Measurements from ENCODE around the gene ANKRD39. TPM values are rescaled to one million over a fixed set of nuclear protein-coding genes. Genes with fewer than 3 reads are reported as not detected.

Gene ANKRD39
- total and polyA plus RNA-seq, 10 of the 15 experiments (the other 5 are each of a cell fraction or from before 2014, with no cell fraction given): 7.4 to 36.2 (median 23.7) TPM

GRCh38 chr2:96878171-96878570 lies 20.4 kb upstream of the ANKRD39 start:
- H4K20me1 ChIP-seq (ENCODE audit: control insufficient read depth, insufficient read depth): no peaks in the 10 kb centered on the region
- no peaks in the 10 kb centered on the region for H3K27me3 ChIP-seq (replicated peaks in 1 of 2; ENCODE audit: control insufficient read depth in 2 of 2, insufficient read depth in 2 of 2, low read length in 1 of 2)
- WGBS (ENCODE audit: insufficient coverage, insufficient replicate concordance, low lambda C conversion rate, missing lambda C conversion rate): 2% methylated on average over 7 of the region's 7 CpGs
- no peaks in the 10 kb centered on the region for H3K9me3 ChIP-seq (replicated peaks; ENCODE audit: control insufficient read depth, insufficient read depth, low read length)
- H3K79me2 ChIP-seq (ENCODE audit: control insufficient read depth, insufficient read depth, low read length): no peaks in the 10 kb centered on the region
- FAIRE-seq: no peak
- no peak overlapping the region for H2AFZ ChIP-seq (ENCODE audit: control insufficient read depth, low read depth, low read length)
- no peak for DNase-seq (ENCODE audit: low read depth, low spot score)
- no peak overlapping the region for H3K4me2 ChIP-seq (ENCODE audit: control insufficient read depth, insufficient read depth)
- peaks cover 26% of the 10 kb centered on the region for H3K4me1 ChIP-seq (ENCODE audit: control insufficient read depth, insufficient read depth, low read length)
- no peak for TF ChIP-seq IKZF2 (IDR thresholded peaks at IDR 0.05)
- TF ChIP-seq, protein P1, sequence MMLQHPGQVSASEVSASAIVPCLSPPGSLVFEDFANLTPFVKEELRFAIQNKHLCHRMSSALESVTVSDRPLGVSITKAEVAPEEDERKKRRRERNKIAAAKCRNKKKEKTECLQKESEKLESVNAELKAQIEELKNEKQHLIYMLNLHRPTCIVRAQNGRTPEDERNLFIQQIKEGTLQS (IDR thresholded peaks at IDR 0.05; ENCODE audit: borderline replicate concordance, extremely low read depth, low read depth, low read length): no peak
- no peak for TF ChIP-seq NR2C2 (IDR thresholded peaks at IDR 0.05; ENCODE audit: borderline replicate concordance, control insufficient read depth, insufficient read length, low read depth)
- TF ChIP-seq ELK1 (IDR thresholded peaks at IDR 0.05; ENCODE audit: low read depth, low read length): no peak
- POLR2A ChIA-PET: no interaction called here
- H3K9ac ChIP-seq (ENCODE audit: control insufficient read depth, insufficient read depth, low read length): no peak overlapping the region
- H3K36me3 ChIP-seq (ENCODE audit: control insufficient read depth in 2 of 2, insufficient read depth in 2 of 2, low read length in 1 of 2): no peaks in the 10 kb centered on the region
- SMC1A ChIA-PET (ENCODE audit: uncharacterized antibody, unreplicated experiment): interaction anchor here (0.9 kb wide), 1 partner anchor 15 kb away, joined by 3 read pairs; no protein-coding TSS in a partner anchor
- intact Hi-C loops (cut with micrococcal nuclease; ENCODE audit: unreplicated experiment) (no loop called here), in situ Hi-C loops (cut with MboI) (no loop called here)
- no peak overlapping the region for H3K4me3 ChIP-seq
- CTCF ChIA-PET: interaction anchor here (0.6 to 1.1 kb wide), 2 partner anchors 15 to 20 kb away, joined by 3 to 5 read pairs; partner anchors contain the start of gene ANKRD39
- RAD21 ChIA-PET (ENCODE audit: unreplicated experiment): interaction anchor here (1.3 kb wide), 1 partner anchor 8 kb away, joined by 5 read pairs; no protein-coding TSS in a partner anchor
- ATAC-seq: no peak
- no peak overlapping the region for H3K27ac ChIP-seq (ENCODE audit: control insufficient read depth, insufficient read depth)
- no TSS peak for BruUV-seq (replicated peaks)

GRCh38 chr2:96877631-96878092 lies 19.8 kb upstream of the ANKRD39 start:
- in situ Hi-C loops (cut with MboI) (no loop called here), intact Hi-C loops (cut with micrococcal nuclease; ENCODE audit: unreplicated experiment) (no loop called here)
- no peak overlapping the region for H2AFZ ChIP-seq (ENCODE audit: control insufficient read depth, low read depth, low read length)
- H3K27ac ChIP-seq (ENCODE audit: control insufficient read depth, insufficient read depth): no peak overlapping the region
- H3K27me3 ChIP-seq (replicated peaks in 1 of 2; ENCODE audit: control insufficient read depth in 2 of 2, insufficient read depth in 2 of 2, low read length in 1 of 2): no peaks in the 10 kb centered on the region
- H3K4me3 ChIP-seq: no peak overlapping the region
- BruUV-seq (replicated peaks): no TSS peak
- H4K20me1 ChIP-seq (ENCODE audit: control insufficient read depth, insufficient read depth): no peaks in the 10 kb centered on the region
- WGBS (ENCODE audit: insufficient coverage, insufficient replicate concordance, low lambda C conversion rate, missing lambda C conversion rate): 71% methylated on average over 15 of the region's 15 CpGs
- no peaks in the 10 kb centered on the region for H3K36me3 ChIP-seq (ENCODE audit: control insufficient read depth in 2 of 2, insufficient read depth in 2 of 2, low read length in 1 of 2)
- no peaks in the 10 kb centered on the region for H3K79me2 ChIP-seq (ENCODE audit: control insufficient read depth, insufficient read depth, low read length)
- DNase-seq (ENCODE audit: low read depth, low spot score) (no peak), FAIRE-seq (no peak), ATAC-seq (no peak)
- no peak overlapping the region for H3K4me2 ChIP-seq (ENCODE audit: control insufficient read depth, insufficient read depth)
- POLR2A ChIA-PET: interaction anchor here (0.8 kb wide), 1 partner anchor 10 kb away, joined by 3 read pairs; no protein-coding TSS in a partner anchor
- CTCF ChIA-PET: interaction anchor here (1.1 to 5.0 kb wide), 2 partner anchors 19 to 20 kb away, joined by 5 to 31 read pairs; partner anchors contain the start of gene ANKRD39
- SMC1A ChIA-PET (ENCODE audit: uncharacterized antibody, unreplicated experiment): interaction anchor here (0.9 to 1.3 kb wide), 2 partner anchors 9 to 15 kb away, joined by 3 to 4 read pairs; no protein-coding TSS in a partner anchor
- RAD21 ChIA-PET (ENCODE audit: unreplicated experiment): interaction anchor here (1.3 kb wide), 2 partner anchors 9 to 20 kb away, joined by 4 to 5 read pairs; partner anchors contain the start of gene ANKRD39
- no peak for TF ChIP-seq CEBPB (IDR thresholded peaks at IDR 0.05; ENCODE audit: borderline replicate concordance in 1 of 2, low read depth in 2 of 2, low read length in 2 of 2)
- TF ChIP-seq SUPT20H (IDR thresholded peaks at IDR 0.05; ENCODE audit: borderline replicate concordance, control insufficient read depth, low read depth, low read length): no peak
- no peak for TF ChIP-seq MYC (IDR thresholded peaks at IDR 0.05; ENCODE audit: insufficient read depth, insufficient read length, insufficient replicate concordance, low read length, severe bottlenecking)
- TF ChIP-seq CHD2 (IDR thresholded peaks at IDR 0.05; ENCODE audit: borderline replicate concordance, low read depth, low read length): no peak
- no peak for TF ChIP-seq IRF5 (IDR thresholded peaks at IDR 0.05; ENCODE audit: borderline replicate concordance)
- H3K4me1 ChIP-seq (ENCODE audit: control insufficient read depth, insufficient read depth, low read length): peaks cover 30% of the 10 kb centered on the region
- H3K9me3 ChIP-seq (replicated peaks; ENCODE audit: control insufficient read depth, insufficient read depth, low read length): no peaks in the 10 kb centered on the region
- H3K9ac ChIP-seq (ENCODE audit: control insufficient read depth, insufficient read depth, low read length): no peak overlapping the region

Measured in GM12878 (cell line).